8988T (cell line): Measurements from ENCODE around the gene ZMYM2.
"Not testable (repeated sequence)": the region's sequence is repeated elsewhere in the genome, so short reads cannot be mapped to it uniquely, and the experiment has no call there.

Experiments used
- DNase-seq: peaks from one replicate; pipeline ENCODE4 v3.0.0; 2011

Gene ZMYM2

GRCh38 chr13:19984430-19985218 is 26.1 kb downstream of the ZMYM2 start:
- DNase-seq: peak; percentile 17

- no peak for DNase-seq
Observed at GRCh38 chr13:19985219-19985556, 26.7 kb downstream of the ZMYM2 start.

- no peak for DNase-seq
Observed at GRCh38 chr13:19991531-19991930, 33.0 kb downstream of the ZMYM2 start.

- no peak for DNase-seq
Observed at GRCh38 chr13:19993024-19993423, 34.5 kb downstream of the ZMYM2 start.

- DNase-seq: no peak
Observed at GRCh38 chr13:19998960-19999359, 40.4 kb downstream of the ZMYM2 start.

GRCh38 chr13:20000062-20000552 is 41.6 kb downstream of the ZMYM2 start:
- DNase-seq: no peak

- no peak for DNase-seq
Observed at GRCh38 chr13:20001366-20002190, 43.1 kb downstream of the ZMYM2 start.

GRCh38 chr13:20002787-20003186 is 44.3 kb downstream of the ZMYM2 start:
- DNase-seq: no peak

GRCh38 chr13:20006206-20006605 is 47.7 kb downstream of the ZMYM2 start:
- DNase-seq: no peak

- no peak for DNase-seq
Observed at GRCh38 chr13:20015763-20016162, 57.2 kb downstream of the ZMYM2 start.

GRCh38 chr13:20016649-20017364 is 58.3 kb downstream of the ZMYM2 start:
- no peak for DNase-seq

GRCh38 chr13:20017365-20017711 is 58.8 kb downstream of the ZMYM2 start:
- DNase-seq: no peak

- no peak for DNase-seq
Observed at GRCh38 chr13:20019043-20019442, 60.5 kb downstream of the ZMYM2 start.

GRCh38 chr13:20024702-20025101 is 66.2 kb downstream of the ZMYM2 start:
- DNase-seq: no peak

GRCh38 chr13:20028953-20029352 is 70.4 kb downstream of the ZMYM2 start:
- DNase-seq: no peak

- DNase-seq: no peak
Observed at GRCh38 chr13:20033486-20033885, 75.0 kb downstream of the ZMYM2 start.

GRCh38 chr13:20035130-20035529 is 76.6 kb downstream of the ZMYM2 start:
- no peak for DNase-seq

GRCh38 chr13:20037908-20038307 is 79.4 kb downstream of the ZMYM2 start:
- DNase-seq: no peak

GRCh38 chr13:20042603-20043002 is 84.1 kb downstream of the ZMYM2 start:
- DNase-seq: not testable (repeated sequence)

GRCh38 chr13:20043207-20043925 is 84.8 kb downstream of the ZMYM2 start:
- DNase-seq: no peak

- no peak for DNase-seq
Observed at GRCh38 chr13:20044086-20044485, 85.6 kb downstream of the ZMYM2 start.

- DNase-seq: no peak
Observed at GRCh38 chr13:20045950-20046548, 87.5 kb downstream of the ZMYM2 start.
